PFSK-1 (cell line): ENCODE measurements around the gene LGALS7B.

Experiments
- FOXP2 ChIP-seq: optimal IDR thresholded peaks from 2 replicates; pipeline ENCODE3; 2011; ENCODE audit warnings: borderline replicate concordance, control low read depth, inconsistent platforms; ENCODE audit not compliant: insufficient read depth; ENCODE audit errors: extremely low read length, extremely low read depth
- POLR2AphosphoS5 ChIP-seq: IDR thresholded peaks from 2 replicates; pipeline ENCODE4 v1.6.1; 2012; ENCODE audit warnings: low read depth, mild to moderate bottlenecking, control low read depth, low read length, moderate library complexity
- REST ChIP-seq, 2 experiments: IDR thresholded peaks; 2 replicates each; pipeline versions ENCODE4 v1.6.1 to v1.8.0; 2011 to 2012; ENCODE audit warnings: low read depth in 2 of 2, low read length in 2 of 2, control low read depth in 1 of 2, inconsistent platforms in 1 of 2, mild to moderate bottlenecking in 1 of 2, moderate library complexity in 1 of 2; ENCODE audit not compliant: insufficient read depth in 1 of 2
- SIN3A ChIP-seq: IDR thresholded peaks from 2 replicates; pipeline ENCODE4 v1.6.1; 2012; ENCODE audit warnings: mild to moderate bottlenecking, low read length, moderate library complexity, borderline replicate concordance; ENCODE audit not compliant: insufficient read depth
- TAF1 ChIP-seq: IDR thresholded peaks from 2 replicates; pipeline ENCODE4 v1.6.1; 2012; ENCODE audit warnings: low read length, control low read depth, borderline replicate concordance; ENCODE audit not compliant: insufficient read depth

LGALS7B gene

GRCh38 chr19:38742296-38742695 is 46.7 kb upstream of the LGALS7B start:
- TF ChIP-seq POLR2AphosphoS5 (no peak), REST (IDR thresholded peaks at IDR 0.05; ENCODE audit: insufficient read depth in 1 of 2, low read depth in 2 of 2, low read length in 2 of 2) (no peak), TAF1 (no peak), FOXP2 (no peak), SIN3A (no peak)

DNA sequence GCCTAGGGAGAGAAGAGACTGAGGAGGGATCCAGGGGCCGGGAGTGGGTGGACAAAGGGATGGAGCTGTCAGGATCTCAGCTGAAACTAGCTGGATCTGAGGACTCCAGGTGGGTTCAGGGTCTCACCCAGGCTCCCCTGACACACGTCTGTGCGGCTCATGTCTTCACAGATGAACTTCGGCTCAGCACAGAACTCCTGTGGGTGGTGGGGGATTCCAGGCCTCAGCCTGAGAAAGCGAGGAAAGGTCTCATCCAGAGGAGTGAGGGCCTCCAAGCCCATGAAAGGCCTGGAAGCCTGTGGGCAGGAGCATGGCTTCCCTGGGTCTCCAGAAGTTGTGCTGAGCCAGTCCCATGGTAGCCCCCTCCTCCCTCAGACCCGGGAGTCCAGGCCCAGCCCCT is 46.1 kb upstream of the LGALS7B start:
- TF ChIP-seq POLR2AphosphoS5, result no peak
- TF ChIP-seq SIN3A, result no peak
- TF ChIP-seq FOXP2, result no peak
- TF ChIP-seq REST (IDR thresholded peaks at IDR 0.05; ENCODE audit: insufficient read depth in 1 of 2, low read depth in 2 of 2, low read length in 2 of 2), result no peak
- TF ChIP-seq TAF1, result no peak

- no peak for TF ChIP-seq SIN3A
- TF ChIP-seq TAF1, result no peak
- no peak for TF ChIP-seq REST (IDR thresholded peaks at IDR 0.05; ENCODE audit: insufficient read depth in 1 of 2, low read depth in 2 of 2, low read length in 2 of 2)
- no peak for TF ChIP-seq FOXP2
- no peak for TF ChIP-seq POLR2AphosphoS5
These were observed 45.4 kb upstream of the LGALS7B start for GRCh38 chr19:38743394-38744297.

DNA sequence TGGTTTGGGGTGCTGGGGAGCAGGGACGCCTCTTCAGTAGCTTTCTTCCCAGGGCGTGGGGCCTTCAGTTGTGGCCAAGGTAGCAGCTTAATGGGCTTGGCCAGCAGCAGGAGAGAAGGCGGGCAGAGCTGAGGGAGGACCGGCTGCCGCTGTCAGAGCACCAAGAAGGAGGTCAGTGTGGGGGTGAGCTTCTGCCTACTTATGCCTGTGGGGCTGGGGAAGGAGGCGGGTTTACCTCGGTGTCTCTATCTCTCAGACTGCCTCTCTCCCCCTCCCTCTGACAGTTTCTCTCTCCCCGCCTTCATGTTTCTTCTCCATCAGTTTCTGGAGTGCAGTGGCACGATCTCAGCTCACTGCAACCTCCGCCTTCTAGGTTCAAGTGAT is 44.7 kb upstream of the LGALS7B start, which contains the start of gene CAPN12:
CAPN12 (minus strand) TSS at position 177 of the 384 bp plus-strand sequence. CDS start 309 bp downstream, outside the sequence.
- TF ChIP-seq SIN3A (no peak), TAF1 (no peak), REST (IDR thresholded peaks at IDR 0.05; ENCODE audit: insufficient read depth in 1 of 2, low read depth in 2 of 2, low read length in 2 of 2) (no peak), POLR2AphosphoS5 (no peak), FOXP2 (no peak)
